HG02973 (cell line): Measurements from ENCODE around the gene KRTAP20-1.

Experiments used
- ATAC-seq: cut with Tn5 transposase; IDR thresholded peaks from one replicate; pipeline ENCODE4 v1.9.1; 2021; ENCODE audit warnings: moderate library complexity; ENCODE audit not compliant: unreplicated experiment

The KRTAP20-1 gene

GRCh38 chr21:30616125-30616524 is at the start of gene KRTAP20-1:
KRTAP20-1 (plus strand) TSS chr21:30616425; CDS start chr21:30616455, 30 bp downstream.
- ATAC-seq = no peak

GRCh38 chr21:30567617-30568016 is 48.6 kb upstream of the KRTAP20-1 start:
- no peak for ATAC-seq

- no peak for ATAC-seq
These were observed 38.5 kb upstream of the KRTAP20-1 start for GRCh38 chr21:30577766-30578165.

- ATAC-seq = no peak
These were observed 36.9 kb upstream of the KRTAP20-1 start for GRCh38 chr21:30579346-30579745.

GRCh38 chr21:30580132-30580531 is 36.1 kb upstream of the KRTAP20-1 start:
- ATAC-seq = no peak

- ATAC-seq = no peak
These were observed 33.4 kb upstream of the KRTAP20-1 start for GRCh38 chr21:30582870-30583269.

GRCh38 chr21:30590297-30590696 is 25.9 kb upstream of the KRTAP20-1 start, which contains the start of gene KRTAP22-2:
KRTAP22-2 (minus strand) TSS chr21:30590397.
- ATAC-seq = no peak

- ATAC-seq = no peak
These were observed 24.1 kb upstream of the KRTAP20-1 start, which contains the start of gene KRTAP6-3 for GRCh38 chr21:30592140-30592539. KRTAP6-3 (plus strand) TSS chr21:30592440; CDS start chr21:30592446, 6 bp downstream.

GRCh38 chr21:30598802-30599201 is 17.4 kb upstream of the KRTAP20-1 start, which contains the start of gene KRTAP6-2:
KRTAP6-2 (minus strand) TSS chr21:30598902; CDS start chr21:30598874, 28 bp downstream.
- ATAC-seq = no peak

GRCh38 chr21:30600787-30601186 is 15.4 kb upstream of the KRTAP20-1 start, which contains the start of gene KRTAP22-1:
KRTAP22-1 (plus strand) TSS chr21:30601087.
- ATAC-seq = no peak

GRCh38 chr21:30605968-30606367 is 10.3 kb upstream of the KRTAP20-1 start:
- ATAC-seq = no peak

GRCh38 chr21:30612132-30612531 is 4.1 kb upstream of the KRTAP20-1 start:
- ATAC-seq = no peak

- ATAC-seq = no peak
These were observed 2.4 kb upstream of the KRTAP20-1 start, which contains the start of gene KRTAP6-1 for GRCh38 chr21:30613836-30614235. KRTAP6-1 (minus strand) TSS chr21:30613930; CDS start chr21:30613904, 26 bp downstream.

- no peak for ATAC-seq
These were observed 1.0 kb upstream of the KRTAP20-1 start for GRCh38 chr21:30615199-30615598.

- no peak for ATAC-seq
These were observed 3.9 kb downstream of the KRTAP20-1 start for GRCh38 chr21:30620080-30620479.

- ATAC-seq = no peak
These were observed 4.3 kb downstream of the KRTAP20-1 start, which contains the start of gene KRTAP20-4 for GRCh38 chr21:30620522-30620921. KRTAP20-4 (plus strand) TSS chr21:30620627.

- ATAC-seq = no peak
These were observed 7.1 kb downstream of the KRTAP20-1 start for GRCh38 chr21:30623362-30623761.

- no peak for ATAC-seq
These were observed 9.4 kb downstream of the KRTAP20-1 start for GRCh38 chr21:30625449-30626165.

- ATAC-seq = no peak
These were observed 11.9 kb downstream of the KRTAP20-1 start for GRCh38 chr21:30628109-30628508.

GRCh38 chr21:30629200-30629599 is 13.0 kb downstream of the KRTAP20-1 start:
- no peak for ATAC-seq

GRCh38 chr21:30634906-30635305 is 18.7 kb downstream of the KRTAP20-1 start, which contains the start of gene KRTAP20-2:
KRTAP20-2 (plus strand) TSS chr21:30635206; CDS start chr21:30635264, 58 bp downstream.
- ATAC-seq = no peak

- ATAC-seq = no peak
These were observed 22.5 kb downstream of the KRTAP20-1 start for GRCh38 chr21:30638686-30639085.
